K562 (cell line): ENCODE measurements around the gene CD46. TPM values are rescaled to one million over a fixed set of nuclear protein-coding genes. Genes with fewer than 3 reads are reported as not detected.

Source experiments
- C11orf30 ChIP-seq: fragments of 450-650 bp; IDR thresholded peaks from 2 replicates; pipeline ENCODE4 v1.6.1; 2016; ENCODE audit warnings: low read depth, mild to moderate bottlenecking
- HDAC8 ChIP-seq: fragments of 450-650 bp; IDR thresholded peaks from 2 replicates; pipeline ENCODE4 v1.6.1; 2016; ENCODE audit warnings: mild to moderate bottlenecking, missing genetic modification characterization, moderate library complexity, missing compliant biosample characterization
- POLR3G ChIP-seq: IDR thresholded peaks from 2 replicates; pipeline ENCODE4 v1.6.1; 2011; ENCODE audit not compliant: insufficient read length, insufficient replicate concordance; ENCODE audit errors: extremely low read depth
- POU5F1 ChIP-seq: fragments of 150-350 bp; IDR thresholded peaks from 2 replicates; pipeline ENCODE4 v1.6.1; 2014; ENCODE audit warnings: borderline replicate concordance, low read length, low read depth, mild to moderate bottlenecking; ENCODE audit not compliant: partially characterized antibody
- RBM14 ChIP-seq: fragments of 200-400 bp; formaldehyde crosslinking; IDR thresholded peaks from 2 replicates; pipeline ENCODE4 v1.6.1; 2018; ENCODE audit warnings: low read depth, mild to moderate bottlenecking, low read length, moderate library complexity, borderline replicate concordance; ENCODE audit not compliant: insufficient read depth
- RBM15 ChIP-seq: fragments of 200-400 bp; formaldehyde crosslinking; IDR thresholded peaks from 2 replicates; pipeline ENCODE4 v1.6.1; 2018; ENCODE audit warnings: mild to moderate bottlenecking, low read length, moderate library complexity; ENCODE audit not compliant: insufficient read depth
- RNF219 ChIP-seq: fragments of 250-450 bp; sonication (Bioruptor Pico); IDR thresholded peaks from 2 replicates; pipeline ENCODE4 v1.5.0; 2022; ENCODE audit warnings: mild to moderate bottlenecking
- SRSF9 ChIP-seq: fragments of 200-400 bp; formaldehyde crosslinking; IDR thresholded peaks from 2 replicates; pipeline ENCODE4 v1.6.1; 2017; ENCODE audit warnings: low read depth, low read length, borderline replicate concordance
- TAF1 ChIP-seq: IDR thresholded peaks from 2 replicates; pipeline ENCODE4 v1.6.1; 2011; ENCODE audit warnings: mild to moderate bottlenecking, low read length, moderate library complexity; ENCODE audit not compliant: insufficient read depth, control insufficient read depth, severe bottlenecking; ENCODE audit errors: extremely low read depth
- TAF7 ChIP-seq: fragments of 450-650 bp; IDR thresholded peaks from 2 replicates; pipeline ENCODE4 v1.6.1; 2016; ENCODE audit warnings: missing genetic modification characterization, missing compliant biosample characterization
- TSC22D4 ChIP-seq: fragments of 450-650 bp; IDR thresholded peaks from 2 replicates; pipeline ENCODE4 v1.6.1; 2016; ENCODE audit warnings: missing genetic modification characterization, missing biosample characterization, control low read depth
- ZNF134 ChIP-seq: fragments of 250-450 bp; sonication (Bioruptor Pico); conservative IDR thresholded peaks from 2 replicates; pipeline ENCODE4 v1.4.0; 2020
- ZNF584 ChIP-seq: fragments of 200-800 bp; sonication (Bioruptor generic); IDR thresholded peaks from 2 replicates; pipeline ENCODE4 v1.6.1; 2016; ENCODE audit warnings: low read depth, mild to moderate bottlenecking, missing genetic modification characterization, missing compliant biosample characterization
- ZNF695 ChIP-seq: fragments of 450-650 bp; formaldehyde crosslinking; IDR thresholded peaks from 2 replicates; pipeline ENCODE4 v1.4.0; 2020; ENCODE audit warnings: mild to moderate bottlenecking, moderate library complexity
- ZNF766 ChIP-seq: fragments of 200-800 bp; sonication (Bioruptor generic); conservative IDR thresholded peaks from 2 replicates; pipeline ENCODE4 v1.6.1; 2016; ENCODE audit warnings: missing genetic modification characterization, missing compliant biosample characterization
- polyA plus RNA-seq, 8 experiments: library from polyadenylated mRNA; depleted of rRNA in 4 of 8; stranded (reverse) in 5 of 8; unstranded in 3 of 8; fragments of >200 nt; fragmentation: Nextera tagmentation in 2 of 8; fragmentation: Illumina TruSeq in 1 of 8; extraction: Ambion mirVana in 2 of 8; extraction: Trizol in 1 of 8; gene quantifications; 2 replicates each; pipeline versions ENCODE4 v1.2.1 to v1.2.3, GENCODE V29; 2011 to 2014; ENCODE audit warnings: inconsistent platforms in 1 of 8, missing spikeins in 1 of 8
- total RNA-seq, 7 experiments: library from RNA; depleted of rRNA in 6 of 7; stranded (reverse); fragments of >200 nt in 6 of 7; fragmentation: Illumina TruSeq in 2 of 7; extraction: Trizol in 2 of 7; gene quantifications; 2 replicates each; pipeline versions ENCODE4 v1.2.1 to v1.2.3, GENCODE V29; 2011 to 2021; ENCODE audit warnings: low replicate concordance in 1 of 7
- TF ChIP-seq, protein P1 (sequence below): sonication (generic); IDR thresholded peaks from 2 replicates; pipeline ENCODE4 v1.6.1; 2016
- TF ChIP-seq, protein P2 (sequence below): fragments of 450-650 bp; formaldehyde crosslinking; IDR thresholded peaks from 2 replicates; pipeline ENCODE4 v1.4.0; 2020; ENCODE audit warnings: mild to moderate bottlenecking
- TF ChIP-seq, protein P3 (sequence below): fragments of 250-450 bp; sonication (Bioruptor Pico); IDR thresholded peaks from 2 replicates; pipeline ENCODE4 v1.8.0; 2022; ENCODE audit warnings: inconsistent platforms
- TF ChIP-seq, protein P4 (sequence below): fragments of 450-650 bp; IDR thresholded peaks from 2 replicates; pipeline ENCODE4 v1.7.0; 2016; ENCODE audit warnings: borderline replicate concordance

Gene CD46
- total and polyA plus RNA-seq, 9 of the 15 experiments (the other 6 are each of a cell fraction or from before 2014, with no cell fraction given) = 87.9 to 374 (median 156) TPM

DNA sequence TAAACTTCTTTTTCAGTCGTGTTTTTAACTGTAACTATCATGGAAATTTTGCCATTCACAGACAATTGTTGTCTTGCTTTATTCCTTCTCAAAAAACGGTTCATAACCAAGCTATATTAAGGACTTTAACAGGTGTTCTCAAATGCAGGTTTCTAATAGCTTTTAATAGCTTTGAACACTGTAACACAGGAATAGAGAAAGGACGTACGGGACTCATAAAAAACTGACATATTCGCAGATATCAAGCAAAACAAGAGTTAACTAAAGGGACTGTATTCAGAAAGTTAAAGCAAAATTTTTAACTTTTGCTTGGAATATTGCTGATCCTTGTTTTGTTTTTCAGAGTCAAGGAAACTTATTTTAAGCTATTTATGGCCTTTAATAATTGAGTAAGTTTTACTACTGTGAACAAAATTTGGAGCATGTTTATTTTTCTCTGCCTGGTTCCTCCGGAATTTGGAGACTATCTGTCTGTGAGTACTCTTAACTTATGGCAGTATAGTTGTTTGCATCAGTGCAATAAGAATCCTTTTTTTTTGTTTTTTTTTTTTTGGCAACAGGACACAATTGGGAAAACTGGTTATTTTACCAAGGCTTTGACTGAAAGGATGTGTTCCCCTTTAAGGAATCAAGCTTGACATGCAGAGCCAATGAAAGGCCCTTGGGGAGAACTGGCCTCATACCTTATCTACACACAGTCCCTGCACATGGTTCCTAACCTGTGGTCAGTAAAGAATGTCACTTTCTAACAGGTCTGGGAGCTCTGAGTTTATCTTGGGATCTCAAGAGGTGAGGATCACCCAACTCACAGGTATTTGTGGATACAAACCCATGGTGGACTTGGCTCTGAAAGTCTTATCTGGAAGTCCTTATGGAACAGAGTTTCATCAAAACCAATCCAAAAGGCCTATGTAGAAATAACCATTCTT is 5.8 kb upstream of the CD46 start (continued):
- TF ChIP-seq, protein P1, sequence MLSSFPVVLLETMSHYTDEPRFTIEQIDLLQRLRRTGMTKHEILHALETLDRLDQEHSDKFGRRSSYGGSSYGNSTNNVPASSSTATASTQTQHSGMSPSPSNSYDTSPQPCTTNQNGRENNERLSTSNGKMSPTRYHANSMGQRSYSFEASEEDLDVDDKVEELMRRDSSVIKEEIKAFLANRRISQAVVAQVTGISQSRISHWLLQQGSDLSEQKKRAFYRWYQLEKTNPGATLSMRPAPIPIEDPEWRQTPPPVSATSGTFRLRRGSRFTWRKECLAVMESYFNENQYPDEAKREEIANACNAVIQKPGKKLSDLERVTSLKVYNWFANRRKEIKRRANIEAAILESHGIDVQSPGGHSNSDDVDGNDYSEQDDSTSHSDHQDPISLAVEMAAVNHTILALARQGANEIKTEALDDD = no peak; the same call in none of the 2 replicates
- TF ChIP-seq RNF219 (CRISPR knock-in tag) (no peak), TSC22D4 (tag) (no peak), ZNF766 (CRISPR knock-in tag) (no peak), ZNF584 (CRISPR knock-in tag) (no peak), HDAC8 (tag) (no peak), POLR3G (no peak), TAF1 (no peak), TAF7 (tag) (no peak), ZNF695 (CRISPR knock-in tag) (no peak), POU5F1 (no peak), RBM14 (no peak), ZNF134 (CRISPR knock-in tag) (no peak), RBM15 (no peak), SRSF9 (no peak), C11orf30 (no peak)
- TF ChIP-seq, protein P2, sequence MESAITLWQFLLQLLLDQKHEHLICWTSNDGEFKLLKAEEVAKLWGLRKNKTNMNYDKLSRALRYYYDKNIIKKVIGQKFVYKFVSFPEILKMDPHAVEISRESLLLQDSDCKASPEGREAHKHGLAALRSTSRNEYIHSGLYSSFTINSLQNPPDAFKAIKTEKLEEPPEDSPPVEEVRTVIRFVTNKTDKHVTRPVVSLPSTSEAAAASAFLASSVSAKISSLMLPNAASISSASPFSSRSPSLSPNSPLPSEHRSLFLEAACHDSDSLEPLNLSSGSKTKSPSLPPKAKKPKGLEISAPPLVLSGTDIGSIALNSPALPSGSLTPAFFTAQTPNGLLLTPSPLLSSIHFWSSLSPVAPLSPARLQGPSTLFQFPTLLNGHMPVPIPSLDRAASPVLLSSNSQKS (CRISPR knock-in tag) = no peak
- TF ChIP-seq, protein P3, sequence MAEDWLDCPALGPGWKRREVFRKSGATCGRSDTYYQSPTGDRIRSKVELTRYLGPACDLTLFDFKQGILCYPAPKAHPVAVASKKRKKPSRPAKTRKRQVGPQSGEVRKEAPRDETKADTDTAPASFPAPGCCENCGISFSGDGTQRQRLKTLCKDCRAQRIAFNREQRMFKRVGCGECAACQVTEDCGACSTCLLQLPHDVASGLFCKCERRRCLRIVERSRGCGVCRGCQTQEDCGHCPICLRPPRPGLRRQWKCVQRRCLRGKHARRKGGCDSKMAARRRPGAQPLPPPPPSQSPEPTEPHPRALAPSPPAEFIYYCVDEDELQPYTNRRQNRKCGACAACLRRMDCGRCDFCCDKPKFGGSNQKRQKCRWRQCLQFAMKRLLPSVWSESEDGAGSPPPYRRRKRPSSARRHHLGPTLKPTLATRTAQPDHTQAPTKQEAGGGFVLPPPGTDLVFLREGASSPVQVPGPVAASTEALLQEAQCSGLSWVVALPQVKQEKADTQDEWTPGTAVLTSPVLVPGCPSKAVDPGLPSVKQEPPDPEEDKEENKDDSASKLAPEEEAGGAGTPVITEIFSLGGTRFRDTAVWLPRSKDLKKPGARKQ (CRISPR knock-in tag) = no peak
- TF ChIP-seq, protein P4, sequence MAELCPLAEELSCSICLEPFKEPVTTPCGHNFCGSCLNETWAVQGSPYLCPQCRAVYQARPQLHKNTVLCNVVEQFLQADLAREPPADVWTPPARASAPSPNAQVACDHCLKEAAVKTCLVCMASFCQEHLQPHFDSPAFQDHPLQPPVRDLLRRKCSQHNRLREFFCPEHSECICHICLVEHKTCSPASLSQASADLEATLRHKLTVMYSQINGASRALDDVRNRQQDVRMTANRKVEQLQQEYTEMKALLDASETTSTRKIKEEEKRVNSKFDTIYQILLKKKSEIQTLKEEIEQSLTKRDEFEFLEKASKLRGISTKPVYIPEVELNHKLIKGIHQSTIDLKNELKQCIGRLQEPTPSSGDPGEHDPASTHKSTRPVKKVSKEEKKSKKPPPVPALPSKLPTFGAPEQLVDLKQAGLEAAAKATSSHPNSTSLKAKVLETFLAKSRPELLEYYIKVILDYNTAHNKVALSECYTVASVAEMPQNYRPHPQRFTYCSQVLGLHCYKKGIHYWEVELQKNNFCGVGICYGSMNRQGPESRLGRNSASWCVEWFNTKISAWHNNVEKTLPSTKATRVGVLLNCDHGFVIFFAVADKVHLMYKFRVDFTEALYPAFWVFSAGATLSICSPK = no peak
